HepG2 (cell line): ENCODE data around the gene NDRG3. TPM values are rescaled to one million over a fixed set of nuclear protein-coding genes. Genes with fewer than 3 reads are reported as not detected.

Experiments used
- ATF1 ChIP-seq: IDR thresholded peaks from 2 replicates; pipeline ENCODE4 v1.6.1; 2016; ENCODE audit warnings: mild to moderate bottlenecking, control low read depth
- CREB1 ChIP-seq, 2 experiments: fragments of 450-650 bp in 1 of 2; IDR thresholded peaks; 2 replicates each; pipeline ENCODE4 v1.6.1; 2016 to 2017; ENCODE audit warnings: control low read depth in 1 of 2, mild to moderate bottlenecking in 1 of 2, missing compliant biosample characterization in 1 of 2, missing genetic modification characterization in 1 of 2
- CREM ChIP-seq, 2 experiments: sonication (generic) in 1 of 2; formaldehyde crosslinking in 1 of 2; IDR thresholded peaks; 2 replicates each; pipeline versions ENCODE4 v1.4.0 to v1.6.1; 2016 to 2020; ENCODE audit warnings: antibody characterized with exemption in 1 of 2, mild to moderate bottlenecking in 1 of 2, missing genetic modification reagents in 1 of 2
- GPBP1L1 ChIP-seq: sonication (generic); formaldehyde crosslinking; IDR thresholded peaks from 2 replicates; pipeline ENCODE4 v1.5.0; 2020; ENCODE audit warnings: mild to moderate bottlenecking, missing genetic modification reagents
- HOXA9 ChIP-seq: sonication (generic); formaldehyde crosslinking; IDR thresholded peaks from 2 replicates; pipeline ENCODE4 v1.8.1; 2022; ENCODE audit warnings: missing genetic modification reagents, mild to moderate bottlenecking, moderate library complexity, borderline replicate concordance
- KAT2B ChIP-seq: fragments of 150-350 bp; IDR thresholded peaks from 2 replicates; pipeline ENCODE4 v1.6.1; 2014; ENCODE audit warnings: low read depth, low read length, borderline replicate concordance
- KDM4B ChIP-seq: sonication (generic); formaldehyde crosslinking; IDR thresholded peaks from 2 replicates; pipeline ENCODE4 v1.4.0; 2020; ENCODE audit warnings: missing genetic modification reagents
- KLF12 ChIP-seq: sonication (generic); formaldehyde crosslinking; IDR thresholded peaks from 2 replicates; pipeline ENCODE4 v1.4.0; 2020; ENCODE audit warnings: missing genetic modification reagents, borderline replicate concordance
- PRDM4 ChIP-seq: sonication (generic); formaldehyde crosslinking; IDR thresholded peaks from 2 replicates; pipeline ENCODE4 v1.9.0; 2021; ENCODE audit warnings: missing genetic modification reagents, borderline replicate concordance
- RNF219 ChIP-seq: sonication (generic); formaldehyde crosslinking; IDR thresholded peaks from 2 replicates; pipeline ENCODE4 v1.5.0; 2020; ENCODE audit warnings: mild to moderate bottlenecking, missing genetic modification reagents
- SOX13 ChIP-seq, 3 experiments: fragments of 450-650 bp in 1 of 3; sonication (generic) in 1 of 3; formaldehyde crosslinking in 1 of 3; IDR thresholded peaks in 2 of 3; conservative IDR thresholded peaks in 1 of 3; 2 replicates each; pipeline versions ENCODE4 v1.5.0 to v1.6.1; 2016 to 2020; ENCODE audit warnings: antibody characterized with exemption in 1 of 3, mild to moderate bottlenecking in 1 of 3, missing compliant biosample characterization in 1 of 3, missing genetic modification reagents in 1 of 3, moderate library complexity in 1 of 3
- SYNCRIP ChIP-seq: fragments of 200-400 bp; formaldehyde crosslinking; IDR thresholded peaks from 2 replicates; pipeline ENCODE4 v1.6.1; 2018; ENCODE audit warnings: mild to moderate bottlenecking, low read depth, low read length; ENCODE audit not compliant: insufficient read depth
- TOE1 ChIP-seq: sonication (generic); formaldehyde crosslinking; IDR thresholded peaks from 2 replicates; pipeline ENCODE4 v1.4.0; 2020; ENCODE audit warnings: mild to moderate bottlenecking, missing genetic modification reagents
- ZFP36 ChIP-seq: fragments of 150-350 bp; IDR thresholded peaks from 2 replicates; pipeline ENCODE4 v1.6.1; 2018; ENCODE audit warnings: borderline replicate concordance, low read length, low read depth; ENCODE audit not compliant: partially characterized antibody
- ZNF12 ChIP-seq: sonication (generic); formaldehyde crosslinking; IDR thresholded peaks from 2 replicates; pipeline ENCODE4 v1.5.0; 2020; ENCODE audit warnings: missing genetic modification reagents
- ZNF264 ChIP-seq: sonication (generic); formaldehyde crosslinking; IDR thresholded peaks from 2 replicates; pipeline ENCODE4 v1.4.0; 2020; ENCODE audit warnings: missing genetic modification reagents
- ZNF333 ChIP-seq: sonication (generic); formaldehyde crosslinking; IDR thresholded peaks from 2 replicates; pipeline ENCODE4 v1.4.0; 2020; ENCODE audit warnings: mild to moderate bottlenecking, missing genetic modification reagents, borderline replicate concordance
- ZNF558 ChIP-seq: sonication (generic); formaldehyde crosslinking; IDR thresholded peaks from 2 replicates; pipeline ENCODE4 v1.9.0; 2022; ENCODE audit warnings: mild to moderate bottlenecking, missing genetic modification reagents, borderline replicate concordance
- ZNF615 ChIP-seq: sonication (generic); formaldehyde crosslinking; IDR thresholded peaks from 2 replicates; pipeline ENCODE4 v1.5.0; 2020; ENCODE audit warnings: mild to moderate bottlenecking, missing genetic modification reagents, borderline replicate concordance
- ZNF670 ChIP-seq: sonication (generic); formaldehyde crosslinking; IDR thresholded peaks from 2 replicates; pipeline ENCODE4 v1.8.0; 2022; ENCODE audit warnings: mild to moderate bottlenecking, missing genetic modification reagents, borderline replicate concordance
- polyA plus RNA-seq, 8 experiments: library from polyadenylated mRNA; depleted of rRNA in 3 of 8; stranded (reverse) in 7 of 8; unstranded in 1 of 8; fragments of >200 nt; fragmentation: Illumina TruSeq in 4 of 8; extraction: Trizol in 4 of 8; gene quantifications; 2 replicates each; pipeline versions ENCODE4 v1.2.1 to v1.2.3, GENCODE V29; 2011 to 2016; ENCODE audit warnings: low read depth in 4 of 8, missing spikeins in 1 of 8, mixed read lengths in 1 of 8; ENCODE audit not compliant: insufficient read depth in 1 of 8
- total RNA-seq, 5 experiments: library from RNA; depleted of rRNA; stranded (reverse); fragments of >200 nt; fragmentation: Illumina TruSeq; extraction: Trizol; gene quantifications; 2 replicates each; pipeline ENCODE4 v1.2.3, GENCODE V29; 2016; ENCODE audit warnings: low read depth in 1 of 5
- TF ChIP-seq, protein P1 (sequence below): sonication (generic); formaldehyde crosslinking; IDR thresholded peaks from 2 replicates; pipeline ENCODE4 v1.4.0; 2020; ENCODE audit warnings: missing genetic modification reagents

Gene NDRG3
- total and polyA plus RNA-seq, 2 of the 13 experiments (the other 11 are each of a cell fraction or from before 2014, with no cell fraction given): 36.0 to 40.5 TPM

GRCh38 chr20:36676701-36677421 lies 69.0 kb downstream of the NDRG3 start (continued):
- TF ChIP-seq CREM (IDR thresholded peaks at IDR 0.05) (0 out of 2 replicates have a peak, but pooled peaks have one; percentile 1), CREM (CRISPR knock-in tag; IDR thresholded peaks at IDR 0.05) (no peak), SYNCRIP (no peak), ZNF558 (CRISPR knock-in tag) (no peak), HOXA9 (CRISPR knock-in tag) (no peak), ZFP36 (no peak), RNF219 (CRISPR knock-in tag) (no peak), ATF1 (CRISPR knock-in tag) (no peak), PRDM4 (0 out of 2 replicates have a peak, but pooled peaks have one; percentile 46), ZNF333 (CRISPR knock-in tag) (no peak), GPBP1L1 (no peak), ZNF670 (CRISPR knock-in tag) (no peak), ZNF615 (CRISPR knock-in tag) (no peak), KDM4B (no peak), TOE1 (CRISPR knock-in tag) (no peak), SOX13 (IDR thresholded peaks at IDR 0.05) (no peak), SOX13 (CRISPR knock-in tag; conservative IDR thresholded peaks at IDR 0.05 in 1 of 2, IDR thresholded peaks at IDR 0.05 in 1 of 2) (no peak), KLF12 (no peak), ZNF12 (CRISPR knock-in tag) (0 out of 2 replicates have a peak, but pooled peaks have one; percentile 7), ZNF264 (CRISPR knock-in tag) (no peak), KAT2B (no peak), CREB1 (IDR thresholded peaks at IDR 0.05) (no peak), CREB1 (CRISPR knock-in tag; IDR thresholded peaks at IDR 0.05) (no peak)
- TF ChIP-seq, protein P1, sequence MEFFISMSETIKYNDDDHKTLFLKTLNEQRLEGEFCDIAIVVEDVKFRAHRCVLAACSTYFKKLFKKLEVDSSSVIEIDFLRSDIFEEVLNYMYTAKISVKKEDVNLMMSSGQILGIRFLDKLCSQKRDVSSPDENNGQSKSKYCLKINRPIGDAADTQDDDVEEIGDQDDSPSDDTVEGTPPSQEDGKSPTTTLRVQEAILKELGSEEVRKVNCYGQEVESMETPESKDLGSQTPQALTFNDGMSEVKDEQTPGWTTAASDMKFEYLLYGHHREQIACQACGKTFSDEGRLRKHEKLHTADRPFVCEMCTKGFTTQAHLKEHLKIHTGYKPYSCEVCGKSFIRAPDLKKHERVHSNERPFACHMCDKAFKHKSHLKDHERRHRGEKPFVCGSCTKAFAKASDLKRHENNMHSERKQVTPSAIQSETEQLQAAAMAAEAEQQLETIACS (CRISPR knock-in tag): no peak
